Peyer's patch (tissue), 4 donors: Measurements from ENCODE around the gene PLD1.
"Not testable (repeated sequence)": the region's sequence is repeated elsewhere in the genome, so short reads cannot be mapped to it uniquely, and the experiment has no call there.

Source experiments
- POLR2A ChIP-seq, 2 donors: fragments of 450-650 bp; IDR thresholded peaks; one replicate each; pipeline ENCODE4 v1.5.1; 2017; ENCODE audit warnings: antibody characterized with exemption in 2 of 2, mild to moderate bottlenecking in 2 of 2, moderate library complexity in 2 of 2
- TF ChIP-seq, protein P1 (sequence below), 6 experiments: fragments of 450-650 bp in 4 of 6; fragments of 200-600 bp in 2 of 6; sonication (generic) in 1 of 6; IDR thresholded peaks; one replicate each; pipeline ENCODE4 v1.5.1; 2017 to 2019; ENCODE audit warnings: antibody characterized with exemption in 6 of 6, mild to moderate bottlenecking in 3 of 6, moderate library complexity in 1 of 6

GRCh38 chr3:171814662-171815061, 4.4 kb upstream of the PLD1 start:
- not testable (repeated sequence) for TF ChIP-seq POLR2A (IDR thresholded peaks at IDR 0.05)
- TF ChIP-seq, protein P1, sequence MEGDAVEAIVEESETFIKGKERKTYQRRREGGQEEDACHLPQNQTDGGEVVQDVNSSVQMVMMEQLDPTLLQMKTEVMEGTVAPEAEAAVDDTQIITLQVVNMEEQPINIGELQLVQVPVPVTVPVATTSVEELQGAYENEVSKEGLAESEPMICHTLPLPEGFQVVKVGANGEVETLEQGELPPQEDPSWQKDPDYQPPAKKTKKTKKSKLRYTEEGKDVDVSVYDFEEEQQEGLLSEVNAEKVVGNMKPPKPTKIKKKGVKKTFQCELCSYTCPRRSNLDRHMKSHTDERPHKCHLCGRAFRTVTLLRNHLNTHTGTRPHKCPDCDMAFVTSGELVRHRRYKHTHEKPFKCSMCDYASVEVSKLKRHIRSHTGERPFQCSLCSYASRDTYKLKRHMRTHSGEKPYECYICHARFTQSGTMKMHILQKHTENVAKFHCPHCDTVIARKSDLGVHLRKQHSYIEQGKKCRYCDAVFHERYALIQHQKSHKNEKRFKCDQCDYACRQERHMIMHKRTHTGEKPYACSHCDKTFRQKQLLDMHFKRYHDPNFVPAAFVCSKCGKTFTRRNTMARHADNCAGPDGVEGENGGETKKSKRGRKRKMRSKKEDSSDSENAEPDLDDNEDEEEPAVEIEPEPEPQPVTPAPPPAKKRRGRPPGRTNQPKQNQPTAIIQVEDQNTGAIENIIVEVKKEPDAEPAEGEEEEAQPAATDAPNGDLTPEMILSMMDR (IDR thresholded peaks at IDR 0.05) = not testable (repeated sequence)
